Muscle of arm (tissue), 12 donors: Measurements from ENCODE around the gene ZNF775. TPM values are rescaled to one million over a fixed set of nuclear protein-coding genes. Genes with fewer than 3 reads are reported as not detected.
A peak's percentile ranks its signal among the peaks of the same experiment; 100 is the strongest.

Source experiments
- DNase-seq: peaks from one replicate; pipeline ENCODE4 v3.0.0-alpha.2; 2013
- polyA plus RNA-seq, 12 donors: library from polyadenylated mRNA; unstranded; fragments of 120-200 nt; gene quantifications; one replicate each; pipeline ENCODE4 v1.2.1, GENCODE V29; 2013; ENCODE audit not compliant: insufficient read length in 12 of 12

ZNF775 gene
- polyA plus RNA-seq, 12 donors, result 3.4 to 9.4 (median 5.1) TPM; not detected in 1

DNA sequence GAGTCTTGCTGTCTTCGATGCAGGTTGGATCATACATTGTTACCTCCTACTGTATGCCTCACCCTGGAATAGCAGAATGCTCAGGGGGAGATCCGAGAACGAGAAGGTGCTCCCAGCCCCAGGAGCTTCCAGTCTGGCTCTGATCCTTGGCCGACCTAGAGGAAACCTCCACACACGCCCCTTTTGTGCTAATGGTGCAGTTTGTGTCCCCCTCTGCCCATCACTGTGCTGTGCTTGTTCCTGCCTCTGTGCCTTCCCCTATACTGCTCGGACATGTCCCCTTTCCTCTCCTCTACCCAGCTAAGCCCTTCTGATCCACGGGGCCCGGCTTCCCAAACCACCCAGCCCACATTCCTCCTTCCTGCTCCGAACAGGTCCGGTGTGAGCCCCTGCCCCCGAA, 32.5 kb downstream of the ZNF775 start:
- no peak for DNase-seq

DNA sequence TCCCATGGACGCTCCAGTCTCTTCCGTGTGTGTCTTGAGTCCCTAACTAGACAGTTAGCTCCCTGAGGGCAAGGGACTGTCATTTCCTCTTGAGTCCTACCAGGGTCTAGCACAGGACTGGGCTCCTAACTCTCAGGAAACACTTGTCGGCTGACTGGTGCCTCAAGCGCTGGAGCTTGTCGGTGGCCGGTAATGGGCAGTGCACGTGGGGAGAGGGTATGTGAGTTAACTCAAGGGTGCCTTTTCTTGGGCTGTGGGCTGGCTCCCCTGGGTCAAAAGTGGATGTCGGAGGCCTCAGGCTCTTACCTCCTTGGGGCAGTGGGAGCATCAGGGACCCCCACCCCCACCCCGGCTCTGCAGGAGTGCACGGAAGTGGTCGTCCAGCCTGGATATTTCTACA, 32.9 kb downstream of the ZNF775 start:
- no peak for DNase-seq

DNA sequence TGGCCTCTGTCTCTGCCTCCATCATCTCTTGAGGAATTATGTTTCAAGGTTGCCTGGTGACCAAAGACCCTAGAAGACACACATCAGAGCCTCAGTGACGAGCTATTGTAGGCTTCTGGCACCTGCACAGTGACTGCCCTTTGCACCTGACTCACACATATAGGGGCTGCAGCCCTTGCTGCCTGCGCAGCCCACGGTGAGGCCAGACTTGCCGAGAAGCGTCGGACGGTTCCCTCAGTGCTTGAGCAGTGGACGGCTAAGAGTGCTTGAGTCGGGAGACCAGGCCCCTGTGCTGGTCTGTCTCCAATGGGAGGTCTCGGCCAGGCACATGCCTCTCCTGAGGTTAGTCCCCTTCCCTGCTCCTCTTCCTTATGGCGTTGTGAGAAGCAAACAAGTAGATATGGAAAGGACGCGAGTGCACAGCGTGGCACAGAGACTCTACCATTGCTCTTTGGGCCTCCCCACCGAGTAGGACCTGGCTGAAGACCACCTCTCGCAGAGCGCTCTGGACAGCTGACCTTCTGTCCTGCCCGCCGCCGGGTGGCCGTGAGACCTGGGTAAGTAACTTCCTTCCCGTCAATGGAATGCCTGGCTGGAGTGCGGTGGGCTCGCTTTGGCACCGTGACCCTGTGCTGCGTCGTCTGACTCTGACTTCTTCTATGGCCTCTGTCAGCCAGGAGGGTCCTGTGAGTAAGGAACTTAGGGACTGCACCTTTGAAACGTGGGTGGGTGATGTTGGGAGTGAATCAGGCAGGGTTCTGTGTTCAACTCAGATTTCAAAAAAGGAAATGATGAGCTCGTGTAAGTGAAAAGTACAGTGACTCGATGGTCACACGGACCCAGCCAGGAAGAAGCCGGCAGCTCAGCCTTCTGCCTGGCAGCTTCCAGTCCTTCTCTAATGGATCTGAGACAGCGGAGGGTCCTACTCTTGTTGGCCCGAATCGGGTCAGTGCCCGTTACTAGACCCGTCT, 33.7 kb downstream of the ZNF775 start:
- no peak for DNase-seq

DNA sequence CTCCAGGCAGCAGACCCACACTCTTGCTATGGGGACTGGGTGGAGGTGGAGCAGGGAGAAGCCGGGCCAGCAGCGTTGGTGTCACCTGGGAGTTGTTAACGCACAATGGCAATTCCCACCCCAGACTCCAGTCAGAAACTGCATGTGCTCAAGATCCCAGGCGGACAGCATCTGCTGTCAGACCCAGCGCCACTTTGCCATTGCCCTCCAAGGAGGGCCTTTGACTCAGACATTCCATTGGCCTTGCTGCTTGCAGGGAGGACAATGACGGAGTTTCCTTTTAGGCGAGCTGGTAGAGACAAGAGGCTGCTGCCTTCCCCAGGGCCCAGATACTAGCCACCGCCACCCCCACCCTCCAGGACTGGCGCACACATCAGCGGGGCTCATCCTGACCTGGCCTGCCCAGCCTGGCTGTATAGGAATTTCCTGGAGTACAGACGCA, 34.5 kb downstream of the ZNF775 start:
- DNase-seq, result no peak

DNA sequence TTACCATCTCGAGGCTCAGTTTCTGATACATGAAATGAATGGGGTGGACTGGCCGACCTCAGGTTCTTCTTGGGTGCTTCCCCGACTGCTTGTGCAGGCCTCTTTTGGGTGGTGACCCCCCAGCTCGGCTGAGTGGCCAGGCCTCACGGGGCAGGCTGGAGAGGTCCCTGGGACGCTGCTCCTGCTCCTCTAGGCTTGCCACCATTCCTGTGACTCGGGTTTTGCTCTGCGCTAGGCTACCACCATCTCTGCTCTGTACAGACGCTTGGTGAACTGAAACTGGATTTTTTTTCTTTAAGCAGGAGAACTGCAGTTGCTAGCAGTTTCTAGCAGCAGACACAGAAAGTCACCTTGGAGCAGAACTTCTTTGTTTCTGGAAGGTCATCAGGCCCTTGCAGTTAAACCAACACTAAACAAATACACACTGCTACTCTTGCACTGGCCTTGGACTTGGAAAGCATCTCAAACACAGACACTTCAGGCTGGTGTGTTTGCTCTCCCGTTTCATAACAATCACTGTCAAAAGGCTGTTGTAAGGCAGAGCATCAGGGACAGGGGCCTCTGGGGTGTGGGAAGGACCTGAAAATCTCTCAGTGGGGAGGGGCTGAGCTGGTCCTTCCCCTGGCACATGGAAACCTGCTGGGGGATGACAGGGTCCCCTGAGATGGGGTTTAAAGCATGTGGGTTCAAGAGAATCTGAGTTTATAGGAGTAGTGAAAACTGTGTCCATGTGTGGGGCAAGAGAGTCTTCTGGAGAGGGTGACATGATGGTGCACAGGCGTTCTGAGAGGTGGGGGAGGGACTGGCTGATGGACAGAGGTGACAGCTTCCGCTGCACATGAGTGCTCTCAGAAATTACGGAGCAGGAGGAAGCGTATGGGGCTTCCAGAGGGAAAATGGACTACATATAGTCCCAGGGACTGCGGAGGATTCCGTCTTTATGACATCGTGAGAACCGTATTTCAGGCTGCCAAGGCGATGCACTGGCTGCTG, 36.3 kb downstream of the ZNF775 start:
- no peak for DNase-seq

DNA sequence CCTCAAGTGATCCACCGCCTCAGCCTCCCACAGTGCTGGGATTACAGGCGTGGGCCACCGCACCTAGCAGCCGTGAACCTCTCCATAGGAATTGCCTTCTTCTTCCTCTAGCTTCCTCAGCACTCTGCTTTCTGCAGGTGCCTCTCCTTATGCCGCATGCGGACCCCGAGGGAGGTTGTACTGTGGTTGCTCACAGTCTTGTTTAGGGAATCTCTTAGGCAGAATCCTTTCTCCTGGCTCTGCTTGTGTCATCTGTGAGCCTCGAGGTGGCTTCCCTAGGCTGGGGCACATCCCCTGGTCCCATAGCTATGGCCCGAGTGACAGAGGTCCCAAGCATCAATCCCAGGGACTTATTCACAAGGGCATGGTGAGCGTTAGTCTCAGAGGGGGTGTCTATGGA, 38.1 kb downstream of the ZNF775 start:
- DNase-seq, result no peak

DNA sequence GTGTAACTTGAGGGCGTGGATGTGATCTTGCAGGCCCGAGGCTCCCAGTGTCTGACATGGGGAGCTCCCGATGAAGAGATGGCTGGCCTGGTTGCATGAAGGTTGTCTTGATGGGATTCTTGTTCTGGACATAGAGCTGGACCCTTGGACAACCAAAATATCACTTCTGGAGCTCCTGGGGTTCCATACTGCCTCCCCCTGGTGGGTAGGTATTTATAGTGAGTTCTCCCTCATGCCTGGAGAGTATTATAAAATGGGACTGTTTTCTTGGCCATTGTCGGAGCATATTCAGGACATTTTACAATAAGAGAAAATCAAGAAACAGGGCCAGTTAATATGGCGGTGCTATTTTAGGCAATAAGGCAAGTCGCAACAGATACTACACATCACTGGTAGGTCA, 38.7 kb downstream of the ZNF775 start:
- no peak for DNase-seq

DNA sequence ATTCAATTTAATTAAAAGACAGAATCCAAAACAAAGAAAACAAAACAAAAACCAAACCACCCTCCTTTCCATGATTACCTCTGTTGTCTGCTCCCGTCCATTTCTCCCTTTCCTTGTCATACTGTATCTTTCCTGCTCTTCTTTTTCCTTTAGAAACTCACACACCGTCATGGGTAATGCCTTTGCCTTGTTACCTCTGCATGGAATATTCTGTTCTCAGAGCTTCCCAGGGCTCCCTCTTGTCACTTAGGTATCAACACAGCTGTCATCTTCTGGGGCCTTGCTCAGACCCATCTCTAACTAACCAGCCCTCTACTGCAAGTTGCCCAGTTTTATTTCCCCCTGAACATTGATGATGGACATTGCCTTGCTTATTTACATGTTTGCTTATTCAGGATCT, 41.1 kb downstream of the ZNF775 start:
- no peak for DNase-seq

DNA sequence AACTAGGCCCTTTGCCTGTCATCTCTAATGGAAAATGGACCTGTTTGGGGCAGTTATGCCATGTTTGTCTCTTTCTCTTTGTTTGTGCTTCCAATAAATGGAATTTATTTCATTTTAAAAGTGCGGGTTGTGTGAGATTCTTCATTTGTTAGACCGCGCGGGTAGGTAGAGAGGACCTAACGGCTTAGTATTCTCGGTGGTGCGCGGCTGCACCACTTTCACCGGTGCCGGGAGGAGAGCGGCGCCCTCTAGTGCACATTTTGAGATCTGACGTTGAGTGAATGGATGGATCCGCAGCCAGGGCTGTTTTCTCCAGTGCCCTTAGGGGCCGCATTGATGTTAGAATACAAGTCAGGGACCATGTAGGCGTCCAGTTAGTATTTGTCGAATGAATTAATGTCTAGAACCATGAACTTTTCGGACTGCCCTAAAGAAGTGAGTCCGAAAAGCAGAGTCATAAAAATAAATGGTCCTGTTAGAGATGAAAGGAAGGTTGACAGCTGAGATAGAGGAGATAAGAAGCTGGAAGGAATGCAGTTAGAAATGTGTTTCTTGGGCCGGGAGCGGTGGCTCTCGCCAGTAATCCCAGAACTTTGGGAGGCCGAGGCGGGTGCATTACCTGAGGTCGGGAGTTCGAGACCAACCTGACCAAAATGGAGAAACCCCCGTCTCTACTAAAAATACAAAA, 42.0 kb downstream of the ZNF775 start:
- peak; percentile 82 for DNase-seq

DNA sequence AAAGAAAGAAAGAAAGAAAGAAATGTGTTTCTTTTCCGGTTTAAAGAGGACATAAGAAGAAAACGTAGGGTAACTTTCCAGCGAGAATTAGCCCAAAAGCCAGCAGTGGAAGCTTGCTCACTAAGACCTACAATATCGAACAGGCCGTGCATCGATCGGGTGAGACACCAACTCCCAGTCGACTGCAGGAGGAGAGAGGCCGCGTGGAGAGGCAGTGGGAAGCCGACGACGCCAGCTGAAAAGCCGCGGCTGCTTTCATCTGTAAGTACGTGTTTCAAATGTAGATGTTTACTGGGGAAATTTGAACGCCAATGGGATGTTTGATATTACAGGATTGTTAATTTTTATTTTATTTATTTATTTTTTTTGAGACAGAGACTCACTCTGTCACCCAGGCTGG, 42.7 kb downstream of the ZNF775 start:
- no peak for DNase-seq

DNA sequence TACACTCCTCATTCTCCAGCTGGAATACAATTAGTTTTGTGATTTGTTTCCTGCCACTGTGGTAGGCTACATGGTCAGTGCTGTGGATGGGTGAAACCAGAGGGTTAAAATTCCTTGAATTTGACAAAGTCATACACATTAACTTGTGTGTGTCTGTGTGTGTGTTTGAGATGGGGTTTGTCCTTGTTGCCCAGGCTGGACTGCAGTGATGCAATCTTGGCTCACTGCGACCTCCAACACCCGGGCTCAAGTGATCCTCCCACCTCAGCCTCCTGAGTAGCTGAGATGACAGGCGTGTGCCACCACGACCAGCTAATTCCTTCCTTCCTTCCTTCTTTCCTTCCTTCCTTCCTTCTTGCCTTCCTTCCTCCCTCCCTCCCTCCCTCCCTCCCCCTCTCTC, 46.5 kb downstream of the ZNF775 start:
- no peak for DNase-seq

DNA sequence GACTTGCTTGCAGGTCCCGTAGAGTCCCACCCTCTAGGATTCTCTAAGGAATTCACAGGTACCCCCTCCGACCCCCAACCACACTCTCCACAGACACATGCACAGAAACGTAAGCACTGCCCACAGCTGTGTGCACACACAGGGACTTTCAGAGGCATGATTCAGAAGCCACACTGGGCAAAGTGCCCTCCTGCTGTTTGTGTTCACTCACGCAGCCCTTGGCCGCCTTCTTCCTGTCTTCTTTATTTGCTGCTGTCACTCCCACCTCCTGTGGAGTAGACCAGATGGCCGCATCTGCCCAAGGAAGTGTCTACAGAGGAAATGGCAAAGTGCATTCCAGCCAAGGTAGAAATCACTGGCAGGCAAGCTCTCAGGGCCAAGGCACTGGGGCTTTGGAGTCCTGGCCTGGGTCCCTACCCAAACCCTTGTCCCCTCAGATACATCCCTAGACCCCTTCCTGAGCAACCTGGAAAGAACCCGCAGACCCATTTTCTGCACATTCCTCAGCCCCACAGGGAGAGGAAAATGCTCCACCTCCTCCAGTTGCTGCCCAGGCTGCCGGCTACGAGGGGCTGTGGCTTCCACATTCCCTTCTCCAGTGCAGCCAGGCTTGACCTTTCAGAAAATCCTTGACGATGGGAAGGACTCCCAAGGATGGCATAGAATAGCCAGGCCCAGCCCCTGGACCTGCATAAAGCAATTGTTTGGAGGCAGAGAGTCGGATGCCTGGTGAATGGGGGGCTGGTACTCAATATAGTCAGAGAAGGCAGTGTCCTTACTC, 49.7 kb downstream of the ZNF775 start:
- no peak for DNase-seq

DNA sequence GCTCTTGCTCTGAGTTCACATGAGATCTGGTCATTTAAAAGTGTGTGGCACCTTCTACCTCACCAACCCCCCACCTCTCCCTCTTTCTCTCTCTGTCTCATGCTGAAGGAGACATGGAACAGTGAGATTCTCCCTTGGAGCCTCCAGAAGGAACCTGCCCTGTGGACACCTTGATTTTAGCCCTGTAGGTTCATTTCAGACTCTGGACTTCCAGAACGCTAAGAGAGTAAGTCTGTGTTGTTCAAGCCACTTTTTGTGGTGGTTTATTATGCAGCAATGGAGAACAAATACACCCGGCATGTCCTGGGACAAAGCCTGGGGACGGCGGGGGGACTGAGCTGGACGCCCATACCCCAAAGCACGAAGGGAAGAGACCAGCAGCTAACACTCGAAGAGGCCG, 50.6 kb downstream of the ZNF775 start:
- no peak for DNase-seq

DNA sequence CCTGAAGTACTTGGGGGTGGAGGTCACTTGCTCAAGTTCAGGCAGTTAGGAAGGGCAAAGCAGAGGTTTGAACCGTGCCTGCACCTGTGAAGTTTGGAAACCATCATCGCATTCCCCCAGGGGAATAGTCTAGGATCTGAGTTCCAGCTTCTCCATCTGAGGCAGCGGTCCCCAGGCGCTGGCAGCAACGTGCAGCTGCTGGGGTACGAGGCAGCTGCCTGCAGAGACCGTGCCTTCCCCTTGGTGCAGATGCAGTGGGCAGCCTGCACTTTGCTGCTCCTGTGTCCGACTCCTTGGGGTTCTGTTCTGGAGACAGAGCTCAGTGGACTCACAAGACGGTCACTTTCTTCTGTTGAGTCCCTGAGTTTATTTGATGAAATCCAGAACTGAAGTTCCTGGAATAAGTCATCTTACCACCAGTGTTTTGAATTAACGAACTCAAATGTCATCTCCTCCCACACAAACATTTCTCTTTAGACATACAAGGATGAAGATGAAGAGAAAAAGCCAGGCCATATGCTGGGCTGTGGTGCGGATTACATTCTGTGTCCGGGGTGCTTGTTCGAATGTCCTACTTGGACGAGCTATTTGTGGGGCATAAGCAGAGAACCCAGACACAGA, 51.4 kb downstream of the ZNF775 start:
- DNase-seq, result no peak

DNA sequence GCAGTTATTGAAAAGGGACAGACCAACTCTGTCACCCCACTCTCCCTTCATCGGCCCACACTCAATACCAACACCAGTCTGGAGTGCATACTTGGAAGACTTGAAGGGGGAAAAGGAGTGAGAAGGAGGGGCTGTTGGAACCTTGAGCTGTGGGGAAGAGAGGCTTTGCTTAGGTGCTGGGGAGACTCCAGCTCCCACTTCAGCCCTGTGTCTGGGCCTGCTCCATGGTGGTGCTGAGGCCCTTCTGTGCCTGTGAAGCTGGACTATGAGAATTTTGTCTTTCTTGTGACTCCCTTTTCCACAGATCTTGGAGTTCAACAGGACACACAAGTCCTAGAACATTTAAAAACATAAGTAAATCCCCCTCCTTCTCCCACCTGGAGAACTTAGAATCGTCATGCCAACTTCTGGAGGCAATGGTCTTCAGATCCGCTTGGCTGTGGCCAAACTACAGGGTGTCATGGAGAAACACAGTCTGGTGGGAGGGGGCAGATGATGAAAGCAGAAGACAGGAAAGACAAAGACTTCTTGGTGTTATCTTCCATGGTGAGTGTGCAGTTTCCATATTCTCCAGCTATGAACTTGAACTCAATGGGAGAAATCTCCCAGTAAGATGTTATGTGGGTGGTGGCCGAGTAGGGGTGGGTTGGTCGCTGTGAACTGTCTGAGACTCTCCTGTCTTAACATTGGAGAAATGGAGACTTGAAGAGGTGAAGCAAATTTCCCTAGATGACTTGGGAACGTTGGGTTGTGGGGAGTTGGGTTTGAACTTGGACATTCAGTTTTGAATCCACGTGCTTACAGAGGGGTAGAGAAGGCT, 52.9 kb downstream of the ZNF775 start:
- DNase-seq, result no peak

DNA sequence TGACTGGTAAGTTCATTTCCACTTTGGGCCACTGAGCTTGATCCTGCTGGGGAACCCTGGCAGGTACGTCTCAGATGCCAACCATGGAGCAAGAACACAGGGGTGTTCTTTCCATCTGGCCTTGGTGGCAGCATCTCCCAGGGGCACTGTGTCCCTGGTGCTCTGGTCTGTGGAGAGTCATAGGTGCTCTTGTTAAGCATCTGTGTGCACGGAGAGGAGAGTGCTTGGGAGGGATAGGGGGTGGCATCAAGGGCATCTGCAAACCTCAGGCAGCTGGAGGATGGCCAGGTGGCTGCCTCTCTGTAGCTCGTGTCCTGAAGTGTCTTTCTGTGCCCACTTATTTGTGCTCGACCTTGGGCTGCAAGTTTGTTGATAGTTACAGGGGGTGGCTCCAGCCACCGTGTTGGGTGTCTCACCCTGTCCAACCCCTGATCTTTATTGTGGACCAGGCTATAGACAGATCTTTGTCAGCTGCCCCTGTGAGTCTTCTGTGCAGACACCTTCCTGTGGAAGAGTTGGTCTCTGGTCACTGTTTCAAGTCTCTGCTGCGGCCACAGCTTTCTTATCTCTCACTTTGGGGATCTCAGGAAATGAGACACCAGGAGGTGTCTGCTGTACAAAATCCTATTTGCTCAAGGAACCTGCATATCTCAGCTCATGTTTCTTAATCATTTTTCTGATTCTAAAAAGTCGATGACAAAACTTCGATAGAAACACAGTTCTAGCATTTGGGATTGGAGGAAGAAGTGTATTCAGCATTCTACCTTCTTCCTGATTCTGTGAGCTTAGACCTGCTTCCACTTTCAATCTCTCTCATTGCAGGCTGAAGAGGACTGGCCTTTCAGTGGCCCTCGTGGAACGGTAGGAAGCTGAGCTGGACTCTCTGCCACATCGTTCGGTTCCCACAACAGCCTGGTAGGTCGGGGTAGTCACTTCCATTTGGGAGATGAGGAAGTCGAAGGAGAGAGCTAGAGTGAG, 54.1 kb downstream of the ZNF775 start:
- DNase-seq, result no peak

DNA sequence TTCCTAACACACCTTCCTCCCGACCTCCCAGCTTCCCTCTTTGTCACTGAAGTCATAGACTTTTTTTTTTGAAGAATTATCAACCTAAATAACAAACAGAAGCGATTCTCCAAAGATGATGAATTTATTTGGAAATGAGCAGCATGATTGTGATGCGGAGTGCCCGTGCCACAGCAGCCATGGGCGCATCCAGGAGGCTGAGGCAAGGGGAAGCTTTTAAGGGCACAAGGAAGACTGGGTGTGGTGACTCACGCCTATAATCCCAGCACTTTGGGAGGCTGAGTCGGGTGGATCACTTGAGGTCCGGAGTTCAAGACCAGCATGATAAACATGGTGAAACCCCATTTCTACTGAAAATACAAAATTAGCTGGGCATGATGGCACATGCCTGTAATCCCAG, 55.1 kb downstream of the ZNF775 start:
- no peak for DNase-seq

DNA sequence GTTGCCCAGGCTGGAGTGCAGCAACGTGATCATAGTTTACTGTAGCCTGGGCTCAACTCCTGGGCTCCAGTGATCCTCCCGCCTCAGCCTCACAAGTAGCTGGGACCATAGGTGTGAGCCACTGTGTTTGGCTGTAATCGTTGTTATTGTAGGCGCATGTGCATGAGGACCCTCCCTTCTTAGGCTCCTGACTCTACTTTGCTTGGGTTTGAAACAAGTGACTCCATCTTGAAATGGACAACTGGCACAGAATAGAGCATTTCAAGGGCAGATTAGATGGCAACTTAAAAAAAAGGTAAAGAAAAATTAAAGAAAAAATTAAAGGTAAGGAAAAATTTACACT, 55.9 kb downstream of the ZNF775 start:
- no peak for DNase-seq
